NCI-H2081 treated with DMSO at 0.1 percent for 48 hours (cell line): ENCODE results near the gene ZNF768.
"Not testable (repeated sequence)": the region's sequence is repeated elsewhere in the genome, so short reads cannot be mapped to it uniquely, and the experiment has no call there.

Experiments
- DNase-seq: peaks from one replicate; lab custom pipeline; 2025; lab: John Stamatoyannopoulos, UW

ZNF768 gene

GRCh38 chr16:30533146-30533522, 6.8 kb upstream of the ZNF768 start:
- DNase-seq = no peak

GRCh38 chr16:30532285-30533145, 6.1 kb upstream of the ZNF768 start:
- DNase-seq = no peak

- DNase-seq = no peak
Observed at GRCh38 chr16:30530163-30531037, 4.0 kb upstream of the ZNF768 start.

GRCh38 chr16:30528799-30529457, 2.6 kb upstream of the ZNF768 start:
- DNase-seq = no peak

- DNase-seq = no peak
Observed at GRCh38 chr16:30527635-30528178, 1.3 kb upstream of the ZNF768 start.

- DNase-seq = peak; percentile 52
Observed at GRCh38 chr16:30526823-30527634, 663 bp upstream of the ZNF768 start.

GRCh38 chr16:30525844-30526136, 576 bp downstream of the ZNF768 start:
- no peak for DNase-seq

- DNase-seq = no peak
Observed at GRCh38 chr16:30524575-30525568, 1.5 kb downstream of the ZNF768 start.

GRCh38 chr16:30523768-30524574, 2.4 kb downstream of the ZNF768 start:
- DNase-seq = no peak

- DNase-seq = not testable (repeated sequence)
Observed at GRCh38 chr16:30522702-30523463, 3.5 kb downstream of the ZNF768 start.

- DNase-seq = no peak
Observed at GRCh38 chr16:30521873-30522641, 4.3 kb downstream of the ZNF768 start.

GRCh38 chr16:30521476-30521872, 4.9 kb downstream of the ZNF768 start:
- DNase-seq = no peak

- DNase-seq = no peak
Observed at GRCh38 chr16:30519120-30520049, 7.0 kb downstream of the ZNF768 start.

- no peak for DNase-seq
Observed at GRCh38 chr16:30518552-30518951, 7.8 kb downstream of the ZNF768 start.

GRCh38 chr16:30515275-30515674, 11.1 kb downstream of the ZNF768 start:
- no peak for DNase-seq

GRCh38 chr16:30511509-30511908, 14.9 kb downstream of the ZNF768 start:
- DNase-seq = no peak
